Measurements from ENCODE around the gene FGF16.
A peak's percentile ranks its signal among the peaks of the same experiment; 100 is the strongest.
"Not testable (repeated sequence)": the region's sequence is repeated elsewhere in the genome, so short reads cannot be mapped to it uniquely, and the experiment has no call there.

The FGF16 gene

GRCh38 chrX:77446908-77447652 lies at the start of gene FGF16:
Gene FGF16, plus strand, starts transcription at chrX:77447389. Its CDS starts 286 bp downstream, at chrX:77447675.
- peak in 1 of 2 donors; percentile 12 for DNase-seq (ENCODE audit: low read depth in 2 of 2)

- DNase-seq (ENCODE audit: low read depth in 2 of 2): no peak
These were observed 48.7 kb upstream of the FGF16 start for GRCh38 chrX:77398330-77398954.

- DNase-seq (ENCODE audit: low read depth in 2 of 2): no peak
These were observed 42.8 kb upstream of the FGF16 start for GRCh38 chrX:77404419-77404818.

- not testable (repeated sequence) for DNase-seq (ENCODE audit: low read depth in 2 of 2)
These were observed 39.4 kb upstream of the FGF16 start for GRCh38 chrX:77407821-77408220.

- DNase-seq (ENCODE audit: low read depth in 2 of 2): no peak
These were observed 34.6 kb upstream of the FGF16 start for GRCh38 chrX:77412631-77413030.

- DNase-seq (ENCODE audit: low read depth in 2 of 2): no peak
These were observed 32.0 kb upstream of the FGF16 start for GRCh38 chrX:77415161-77415560.

GRCh38 chrX:77415882-77416281 lies 31.3 kb upstream of the FGF16 start:
- no peak for DNase-seq (ENCODE audit: low read depth in 2 of 2)

GRCh38 chrX:77422891-77423648 lies 24.1 kb upstream of the FGF16 start:
- no peak for DNase-seq (ENCODE audit: low read depth in 2 of 2)

GRCh38 chrX:77426811-77427210 lies 20.4 kb upstream of the FGF16 start:
- DNase-seq (ENCODE audit: low read depth in 2 of 2): no peak

GRCh38 chrX:77427611-77428010 lies 19.6 kb upstream of the FGF16 start:
- DNase-seq (ENCODE audit: low read depth in 2 of 2): no peak

GRCh38 chrX:77428551-77428950 lies 18.6 kb upstream of the FGF16 start:
- DNase-seq (ENCODE audit: low read depth in 2 of 2): no peak

GRCh38 chrX:77431227-77431626 lies 16.0 kb upstream of the FGF16 start:
- DNase-seq (ENCODE audit: low read depth in 2 of 2): no peak

GRCh38 chrX:77433001-77433400 lies 14.2 kb upstream of the FGF16 start:
- no peak for DNase-seq (ENCODE audit: low read depth in 2 of 2)

GRCh38 chrX:77434962-77435361 lies 12.2 kb upstream of the FGF16 start:
- no peak for DNase-seq (ENCODE audit: low read depth in 2 of 2)

GRCh38 chrX:77436271-77436670 lies 10.9 kb upstream of the FGF16 start:
- DNase-seq (ENCODE audit: low read depth in 2 of 2): no peak

GRCh38 chrX:77436682-77437081 lies 10.5 kb upstream of the FGF16 start:
- DNase-seq (ENCODE audit: low read depth in 2 of 2): no peak

- no peak for DNase-seq (ENCODE audit: low read depth in 2 of 2)
These were observed 6.9 kb upstream of the FGF16 start for GRCh38 chrX:77440330-77440729.

- DNase-seq (ENCODE audit: low read depth in 2 of 2): no peak
These were observed 6.2 kb upstream of the FGF16 start for GRCh38 chrX:77441033-77441432.

- no peak for DNase-seq (ENCODE audit: low read depth in 2 of 2)
These were observed 5.7 kb upstream of the FGF16 start for GRCh38 chrX:77441479-77441878.

GRCh38 chrX:77442728-77443127 lies 4.5 kb upstream of the FGF16 start:
- no peak for DNase-seq (ENCODE audit: low read depth in 2 of 2)

- DNase-seq (ENCODE audit: low read depth in 2 of 2): no peak
These were observed 3.1 kb upstream of the FGF16 start for GRCh38 chrX:77444075-77444474.

- no peak for DNase-seq (ENCODE audit: low read depth in 2 of 2)
These were observed 2.6 kb upstream of the FGF16 start for GRCh38 chrX:77444545-77444944.
